Hindlimb muscle (tissue), 1 donor: ENCODE results near the gene ESYT1. TPM values are rescaled to one million over a fixed set of nuclear protein-coding genes. Genes with fewer than 3 reads are reported as not detected.

Experiments
- DNase-seq: peaks from one replicate; pipeline ENCODE4 v3.0.0-alpha.2; 2013
- polyA plus RNA-seq: library from polyadenylated mRNA; unstranded; fragments of 120-200 nt; gene quantifications from one replicate; pipeline ENCODE4 v1.2.1, GENCODE V29; 2013; ENCODE audit not compliant: insufficient read length

The ESYT1 gene
- 87.7 TPM for polyA plus RNA-seq

DNA sequence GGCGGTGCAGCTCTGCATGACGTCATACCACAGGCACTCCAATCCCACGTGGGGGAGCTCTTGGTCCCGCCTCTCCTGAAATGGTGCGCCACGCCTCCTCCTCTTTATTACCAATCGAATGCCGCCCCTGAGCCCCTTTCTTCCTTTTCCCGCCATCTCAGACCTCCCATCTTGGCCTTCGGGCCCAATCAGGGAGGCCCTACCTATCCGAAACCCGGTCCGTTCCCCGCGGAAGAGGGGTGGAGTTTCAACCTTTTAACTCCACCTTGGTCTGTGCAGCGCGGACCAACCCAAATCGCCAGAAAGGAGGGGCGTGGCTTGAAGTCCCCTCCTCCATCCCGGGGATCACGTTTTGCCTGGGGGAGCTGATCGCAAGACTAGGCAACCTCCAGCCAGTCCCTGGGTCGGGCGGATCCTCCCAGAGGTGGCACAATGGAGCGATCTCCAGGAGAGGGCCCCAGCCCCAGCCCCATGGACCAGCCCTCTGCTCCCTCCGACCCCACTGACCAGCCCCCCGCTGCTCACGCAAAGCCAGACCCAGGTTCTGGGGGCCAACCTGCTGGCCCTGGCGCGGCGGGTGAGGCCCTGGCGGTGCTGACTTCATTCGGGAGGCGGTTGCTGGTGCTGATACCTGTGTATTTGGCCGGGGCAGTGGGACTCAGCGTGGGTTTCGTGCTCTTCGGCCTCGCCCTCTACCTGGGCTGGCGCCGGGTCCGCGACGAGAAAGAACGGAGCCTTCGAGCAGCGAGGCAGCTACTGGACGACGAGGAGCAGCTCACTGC lies at the start of gene ESYT1:
Gene ESYT1, plus strand, starts transcription at position 380 of the 782 bp plus-strand sequence. Its CDS starts 53 bp downstream, at position 433.
- DNase-seq, result peak; percentile 99

GRCh38 chr12:56078427-56078826 lies 49.6 kb upstream of the ESYT1 start:
- DNase-seq, result no peak

DNA sequence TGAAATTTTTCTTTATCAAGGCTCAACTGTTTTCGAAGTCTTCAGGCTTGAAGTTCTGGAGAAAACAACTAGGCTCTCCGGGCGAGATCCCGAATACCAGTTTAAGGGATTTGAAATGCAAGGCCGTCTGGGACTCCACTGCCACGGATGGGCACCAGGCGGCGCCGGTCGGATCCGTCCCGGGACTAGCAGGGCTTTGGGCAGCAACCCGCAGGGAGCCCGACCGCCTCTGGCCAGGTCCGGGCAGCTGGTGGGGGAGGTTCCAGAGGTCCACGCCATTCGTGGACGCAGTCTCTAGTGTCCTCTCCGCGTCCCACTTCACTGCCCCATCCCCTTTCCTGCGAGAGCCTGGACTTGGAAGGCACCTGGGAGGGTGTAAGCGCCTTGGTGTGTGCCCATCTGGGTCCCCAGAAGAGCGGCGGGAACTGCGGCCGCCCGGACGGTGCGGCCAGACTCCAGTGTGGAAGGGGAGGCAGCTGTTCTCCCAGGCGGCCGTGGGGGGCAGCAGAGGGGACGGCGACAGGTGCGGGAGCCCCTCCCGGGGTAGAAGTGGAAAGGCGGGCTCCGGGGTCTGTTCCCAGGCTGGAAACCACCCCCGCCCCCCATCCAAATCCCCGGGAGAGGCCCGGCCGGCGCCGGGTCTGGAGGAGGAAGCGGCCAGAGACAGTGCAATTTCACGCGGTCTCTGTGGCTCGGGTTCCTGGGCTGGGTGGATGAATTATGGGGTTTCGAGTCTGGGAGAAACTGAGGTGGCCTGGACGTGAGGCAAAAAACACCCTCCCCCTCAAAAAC lies 48.9 kb upstream of the ESYT1 start:
- peak; percentile 58 for DNase-seq

- peak; percentile 66 for DNase-seq
Measured at GRCh38 chr12:56079723-56080555, 48.1 kb upstream of the ESYT1 start, which contains the start of gene ERBB3. Gene ERBB3, plus strand, starts transcription at chr12:56080165. Its CDS starts 136 bp downstream, at chr12:56080301.

DNA sequence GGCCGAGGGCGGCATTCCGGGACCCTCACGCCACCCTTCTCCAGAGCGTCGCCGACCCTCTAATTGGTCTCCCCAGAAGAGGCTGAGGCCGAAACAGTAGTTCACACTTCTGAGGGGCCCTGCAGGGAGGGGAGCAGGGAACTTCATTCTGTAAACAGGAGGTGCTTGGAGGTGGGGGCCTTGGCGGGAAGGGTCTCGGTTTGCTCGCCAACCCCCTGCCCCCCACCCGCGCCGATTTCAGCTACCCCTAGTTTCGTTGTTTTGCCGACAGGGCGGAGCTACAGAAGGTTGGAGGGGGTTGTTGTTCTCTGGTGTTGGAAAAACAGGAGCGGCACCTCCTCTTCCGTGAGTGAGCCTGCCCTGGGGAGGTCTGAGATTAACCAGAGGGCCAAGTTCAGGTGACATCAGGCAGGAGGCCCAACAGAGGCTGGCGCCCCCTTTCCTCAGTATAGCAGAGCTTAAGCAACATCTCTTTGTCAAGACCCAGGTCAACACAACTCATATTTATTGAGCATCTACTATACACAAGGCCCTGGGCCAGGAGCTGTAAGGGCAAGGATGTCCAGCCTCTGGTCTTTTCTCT lies 47.4 kb upstream of the ESYT1 start:
- no peak for DNase-seq

GRCh38 chr12:56081393-56082347 lies 46.4 kb upstream of the ESYT1 start:
- DNase-seq, result peak; percentile 14

DNA sequence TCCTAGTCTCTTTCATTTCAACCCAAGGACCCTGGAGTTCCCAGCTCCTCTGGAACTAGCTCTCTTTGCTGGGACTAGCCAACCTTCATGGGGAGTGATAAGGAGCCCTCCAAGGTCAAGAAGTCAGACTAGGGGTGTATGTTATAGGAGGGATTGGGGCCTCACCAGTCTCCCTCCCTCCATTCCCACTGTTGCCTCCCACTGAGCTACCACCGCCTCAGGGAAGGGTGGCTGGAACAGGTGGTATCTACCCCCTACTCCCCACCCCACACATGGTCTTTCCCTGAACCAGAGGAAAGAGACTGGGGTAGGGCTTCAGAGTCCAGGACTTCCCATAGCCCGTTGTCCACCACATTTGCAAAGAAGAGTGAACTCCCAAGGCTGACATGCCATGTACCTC lies 45.7 kb upstream of the ESYT1 start:
- no peak for DNase-seq

DNA sequence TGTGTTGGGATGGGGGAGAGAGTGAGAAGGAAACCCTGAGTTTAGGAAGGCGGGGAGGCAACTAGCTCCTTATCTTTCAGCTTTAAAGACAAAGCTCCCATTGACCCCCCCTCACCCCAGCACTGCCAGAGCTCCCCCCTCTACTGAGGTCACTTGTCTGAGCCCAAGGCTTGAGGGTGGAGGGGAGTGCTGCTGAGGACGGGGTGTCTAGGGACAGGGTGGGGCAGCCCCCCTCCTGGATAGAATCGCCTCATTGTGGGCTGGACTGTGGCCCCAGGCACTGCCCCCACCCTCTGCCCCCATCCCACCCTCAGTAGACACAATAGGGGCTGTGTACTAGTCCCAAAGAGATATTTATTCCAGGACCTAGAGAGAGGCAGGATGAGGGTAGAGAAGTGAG lies 45.1 kb upstream of the ESYT1 start:
- no peak for DNase-seq

- DNase-seq, result no peak
Measured at GRCh38 chr12:56084958-56085543, 43.0 kb upstream of the ESYT1 start.

GRCh38 chr12:56086096-56086495 lies 42.0 kb upstream of the ESYT1 start:
- no peak for DNase-seq

DNA sequence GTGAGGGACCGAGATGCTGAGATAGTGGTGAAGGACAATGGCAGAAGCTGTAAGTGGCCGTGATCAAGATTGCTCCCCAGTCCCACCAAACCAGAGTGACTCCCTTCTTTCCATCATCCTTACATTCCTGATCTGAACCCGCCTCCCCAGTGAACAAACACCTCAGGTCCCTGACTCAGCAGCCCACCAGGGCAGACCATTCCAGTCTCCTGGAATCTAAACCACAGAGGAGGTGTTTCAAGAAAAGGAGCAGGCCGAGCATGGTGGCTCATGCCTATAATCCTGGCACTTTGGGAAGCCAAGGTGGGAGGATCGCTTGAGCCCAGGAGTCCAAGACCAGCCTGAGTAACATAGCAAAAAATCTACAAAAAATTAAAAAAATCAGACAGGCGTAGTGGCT lies 41.5 kb upstream of the ESYT1 start:
- DNase-seq, result no peak

- DNase-seq, result no peak
Measured at GRCh38 chr12:56087220-56087619, 40.8 kb upstream of the ESYT1 start.

- no peak for DNase-seq
Measured at GRCh38 chr12:56097738-56098137, 30.3 kb upstream of the ESYT1 start.

DNA sequence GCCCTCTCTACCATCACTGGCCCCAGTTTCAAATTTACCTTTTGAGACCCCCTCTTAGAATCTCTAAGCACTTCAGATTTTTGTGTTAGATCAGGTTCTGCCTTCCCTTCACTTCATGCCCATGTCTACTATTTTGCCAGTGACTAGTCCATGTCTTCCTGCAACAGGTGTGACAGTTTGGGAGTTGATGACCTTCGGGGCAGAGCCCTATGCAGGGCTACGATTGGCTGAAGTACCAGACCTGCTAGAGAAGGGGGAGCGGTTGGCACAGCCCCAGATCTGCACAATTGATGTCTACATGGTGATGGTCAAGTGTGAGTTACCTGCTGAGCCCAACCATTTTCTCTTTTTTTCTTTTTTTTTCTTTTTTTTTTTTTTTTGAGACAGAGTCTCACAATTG lies 29.5 kb upstream of the ESYT1 start:
- DNase-seq, result no peak

- DNase-seq, result no peak
Measured at GRCh38 chr12:56099787-56100186, 28.3 kb upstream of the ESYT1 start.

GRCh38 chr12:56101045-56101444 lies 27.0 kb upstream of the ESYT1 start:
- DNase-seq, result no peak

- no peak for DNase-seq
Measured at GRCh38 chr12:56102683-56103065, 25.4 kb upstream of the ESYT1 start.

DNA sequence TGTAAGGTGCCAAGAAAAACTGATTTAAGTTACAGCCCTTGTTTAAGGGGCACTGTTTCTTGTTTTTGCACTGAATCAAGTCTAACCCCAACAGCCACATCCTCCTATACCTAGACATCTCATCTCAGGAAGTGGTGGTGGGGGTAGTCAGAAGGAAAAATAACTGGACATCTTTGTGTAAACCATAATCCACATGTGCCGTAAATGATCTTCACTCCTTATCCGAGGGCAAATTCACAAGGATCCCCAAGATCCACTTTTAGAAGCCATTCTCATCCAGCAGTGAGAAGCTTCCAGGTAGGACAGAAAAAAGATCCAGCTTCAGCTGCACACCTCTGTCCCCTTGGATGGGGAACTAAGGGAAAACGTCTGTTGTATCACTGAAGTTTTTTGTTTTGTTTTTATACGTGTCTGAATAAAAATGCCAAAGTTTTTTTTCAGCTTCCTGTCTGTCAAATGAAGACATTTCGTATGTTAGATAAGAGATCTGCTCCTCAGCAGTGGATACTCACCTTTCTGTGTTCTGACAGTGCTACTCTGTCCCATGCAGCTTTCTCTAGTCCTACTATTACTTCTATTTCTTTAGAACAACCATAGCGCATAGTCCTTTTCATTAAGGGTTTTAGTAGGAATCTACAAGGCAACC lies 24.9 kb upstream of the ESYT1 start:
- no peak for DNase-seq

DNA sequence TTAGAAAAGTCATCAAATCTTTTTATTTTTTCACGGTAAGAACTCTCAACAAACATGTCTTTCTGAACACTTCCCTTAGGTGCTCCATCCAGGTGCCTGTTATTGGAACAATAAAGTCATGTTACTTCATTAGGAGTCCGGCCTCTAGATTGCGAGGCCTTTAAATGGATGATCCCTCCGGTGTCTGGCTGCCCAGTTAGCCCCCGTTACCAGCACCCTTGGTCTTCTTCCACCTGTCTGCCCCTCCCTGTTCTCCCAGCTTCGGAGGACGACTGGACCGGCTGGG lies 24.3 kb upstream of the ESYT1 start:
- DNase-seq, result no peak

GRCh38 chr12:56104109-56104814 lies 23.8 kb upstream of the ESYT1 start, which contains the start of gene PA2G4:
Gene PA2G4, plus strand, starts transcription at chr12:56104559. Its CDS starts 179 bp downstream, at chr12:56104738.
- DNase-seq, result peak; percentile 96
